Uterus (tissue), 4 donors: ENCODE results near the gene PSTK. TPM values are rescaled to one million over a fixed set of nuclear protein-coding genes. Genes with fewer than 3 reads are reported as not detected.

Experiments
- DNase-seq, 2 donors: peaks; one replicate each; pipeline ENCODE4 v3.0.0-alpha.2; 2019 to 2020
- H3K27ac ChIP-seq, 2 donors: fragments of 200-600 bp; sonication (generic); 1 replicate in 1 of 2; 2 replicates in 1 of 2; pipeline ENCODE4 v1.5.1; 2016 to 2018
- H3K27me3 ChIP-seq, 2 donors: fragments of 200-600 bp; sonication (generic); one replicate each; pipeline ENCODE4 v1.5.1; 2018 to 2019; ENCODE audit warnings: control low read depth in 1 of 2
- H3K36me3 ChIP-seq, 2 donors: fragments of 200-600 bp; sonication (generic); one replicate each; pipeline ENCODE4 v1.5.1; 2019; ENCODE audit warnings: control low read depth in 1 of 2
- H3K4me1 ChIP-seq, 2 donors: fragments of 200-600 bp; sonication (generic); one replicate each; pipeline ENCODE4 v1.5.1; 2018 to 2019; ENCODE audit warnings: control low read depth in 1 of 2
- H3K4me3 ChIP-seq, 2 donors: fragments of 200-600 bp; sonication (generic); 1 replicate in 1 of 2; 2 replicates in 1 of 2; pipeline ENCODE4 v1.5.1; 2018 to 2019; ENCODE audit warnings: mild to moderate bottlenecking in 1 of 2
- H3K9me3 ChIP-seq, 2 donors: fragments of 200-600 bp; sonication (generic); one replicate each; pipeline ENCODE4 v1.5.1; 2019; ENCODE audit warnings: control low read depth in 1 of 2
- CTCF ChIP-seq, 4 experiments: fragments of 200-600 bp in 2 of 4; fragments of 450-650 bp in 2 of 4; sonication (generic) in 2 of 4; IDR thresholded peaks; one replicate each; pipeline ENCODE4 v1.5.1; 2016 to 2019; ENCODE audit warnings: antibody characterized with exemption in 4 of 4, mild to moderate bottlenecking in 2 of 4, moderate library complexity in 1 of 4
- POLR2A ChIP-seq, 2 donors: fragments of 450-650 bp; IDR thresholded peaks; one replicate each; pipeline ENCODE4 v1.6.1; 2016; ENCODE audit warnings: antibody characterized with exemption in 2 of 2, mild to moderate bottlenecking in 1 of 2, moderate library complexity in 1 of 2
- intact Hi-C: fragments of 100-400 bp; cut with DNase I; formaldehyde crosslinking; loops from one replicate; pipeline ENCODE4 v1.15.1; 2023; ENCODE audit warnings: low total_unique reads
- total RNA-seq, 4 donors: library from RNA; depleted of rRNA in 3 of 4; stranded (reverse); fragments of >200 nt in 3 of 4; gene quantifications; one replicate each; pipeline versions ENCODE4 v1.1.0 to v1.2.4, GENCODE V29; 2014 to 2023
- donor health status: DM: yes; HTN: yes; CAD: no.

PSTK gene
- total RNA-seq, 4 donors from 2014 or later = 0.77 to 11.2 (median 2.1) TPM

DNA sequence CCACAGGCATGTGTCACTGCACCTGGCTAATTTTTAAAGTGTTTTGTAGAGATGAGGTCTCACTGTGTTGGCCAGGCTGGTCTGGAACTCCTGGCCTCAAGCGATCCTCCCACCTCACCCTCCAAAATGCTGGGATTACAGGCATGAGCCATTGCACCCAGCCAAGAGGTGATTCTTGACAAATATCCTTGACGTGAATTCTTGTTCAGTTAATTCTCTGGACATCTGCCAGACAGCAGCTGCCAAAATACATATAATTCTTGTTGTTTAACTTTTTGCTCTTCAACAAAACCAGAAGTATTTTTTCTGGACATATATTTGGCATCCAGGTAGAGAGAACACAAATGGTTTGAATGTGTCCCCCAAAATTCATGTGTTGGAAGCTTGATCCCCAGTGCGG lies 31.8 kb downstream of the PSTK start:
- no peak overlapping the region for H3K27ac ChIP-seq
- no peaks in the 10 kb centered on the region for H3K36me3 ChIP-seq
- H3K4me1 ChIP-seq = peaks cover 0 to 2% of the 10 kb centered on the region in 2 donors
- DNase-seq = no peak
- intact Hi-C loops = no loop called here
- no peak overlapping the region for H3K4me3 ChIP-seq
- TF ChIP-seq POLR2A (IDR thresholded peaks at IDR 0.05) (no peak), CTCF (IDR thresholded peaks at IDR 0.05) (no peak)
- no peaks in the 10 kb centered on the region for H3K27me3 ChIP-seq
- H3K9me3 ChIP-seq = no peaks in the 10 kb centered on the region

- Histone ChIP-seq H3K4me3 (no peak overlapping the region), H3K36me3 (no peaks in the 10 kb centered on the region), H3K27me3 (no peaks in the 10 kb centered on the region), H3K27ac (no peak overlapping the region), H3K9me3 (no peaks in the 10 kb centered on the region), H3K4me1 (no peaks in the 10 kb centered on the region)
- DNase-seq = no peak
- intact Hi-C loops = no loop called here
- TF ChIP-seq CTCF (IDR thresholded peaks at IDR 0.05) (no peak), POLR2A (IDR thresholded peaks at IDR 0.05) (no peak)
Observed at GRCh38 chr10:123013456-123014419, 33.5 kb downstream of the PSTK start.

GRCh38 chr10:123014772-123015171 lies 34.6 kb downstream of the PSTK start:
- H3K27me3 ChIP-seq = no peaks in the 10 kb centered on the region
- intact Hi-C loops = no loop called here
- H3K4me3 ChIP-seq = no peak overlapping the region
- no peaks in the 10 kb centered on the region for H3K9me3 ChIP-seq
- no peaks in the 10 kb centered on the region for H3K36me3 ChIP-seq
- H3K4me1 ChIP-seq = no peaks in the 10 kb centered on the region
- DNase-seq = no peak
- no peak for TF ChIP-seq CTCF (IDR thresholded peaks at IDR 0.05)
- TF ChIP-seq POLR2A (IDR thresholded peaks at IDR 0.05) = no peak
- H3K27ac ChIP-seq = no peak overlapping the region

DNA sequence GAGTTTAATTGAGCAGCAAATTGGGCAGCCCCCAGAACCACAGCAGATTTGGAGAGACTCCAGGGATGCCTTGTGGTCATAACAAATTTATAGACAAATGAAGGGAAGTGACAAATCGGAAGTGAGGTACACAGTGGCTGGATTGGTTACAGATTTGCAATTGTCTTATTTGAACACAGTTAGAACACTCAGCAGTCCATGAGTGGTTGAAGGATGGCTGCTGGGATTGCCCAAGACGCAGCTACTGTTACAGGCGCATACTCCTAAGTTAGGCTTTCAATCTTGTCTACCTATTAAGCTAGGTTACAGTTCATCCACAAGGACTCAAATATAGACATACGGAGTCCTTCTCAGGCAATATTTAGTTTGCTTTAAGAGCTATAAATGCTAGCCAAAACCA lies 36.0 kb downstream of the PSTK start:
- intact Hi-C loops = no loop called here
- Histone ChIP-seq H3K27me3 (no peaks in the 10 kb centered on the region), H3K4me1 (no peaks in the 10 kb centered on the region), H3K4me3 (no peak overlapping the region), H3K9me3 (no peaks in the 10 kb centered on the region), H3K36me3 (no peaks in the 10 kb centered on the region), H3K27ac (no peak overlapping the region)
- no peak for DNase-seq
- TF ChIP-seq POLR2A (IDR thresholded peaks at IDR 0.05) (no peak), CTCF (IDR thresholded peaks at IDR 0.05) (no peak)

GRCh38 chr10:123017421-123018165 lies 37.4 kb downstream of the PSTK start:
- TF ChIP-seq CTCF (IDR thresholded peaks at IDR 0.05) (no peak), POLR2A (IDR thresholded peaks at IDR 0.05) (no peak)
- Histone ChIP-seq H3K9me3 (no peaks in the 10 kb centered on the region), H3K4me3 (no peak overlapping the region), H3K27me3 (no peaks in the 10 kb centered on the region), H3K36me3 (no peaks in the 10 kb centered on the region), H3K4me1 (no peaks in the 10 kb centered on the region), H3K27ac (no peak overlapping the region)
- intact Hi-C loops = no loop called here
- DNase-seq = no peak
